Body of pancreas (tissue), 4 donors: ENCODE results near the gene HIF3A.

ENCODE experiments used
- POLR2A ChIP-seq, 3 donors: fragments of 450-650 bp; IDR thresholded peaks; one replicate each; pipeline ENCODE4 v1.6.1; 2016; ENCODE audit warnings: antibody characterized with exemption in 3 of 3, mild to moderate bottlenecking in 2 of 3
- TF ChIP-seq, protein P1 (sequence below), 7 experiments: fragments of 450-650 bp in 4 of 7; fragments of 200-600 bp in 3 of 7; sonication (generic) in 3 of 7; IDR thresholded peaks; one replicate each; pipeline ENCODE4 v1.5.1; 2016 to 2019; ENCODE audit warnings: antibody characterized with exemption in 7 of 7

DNA sequence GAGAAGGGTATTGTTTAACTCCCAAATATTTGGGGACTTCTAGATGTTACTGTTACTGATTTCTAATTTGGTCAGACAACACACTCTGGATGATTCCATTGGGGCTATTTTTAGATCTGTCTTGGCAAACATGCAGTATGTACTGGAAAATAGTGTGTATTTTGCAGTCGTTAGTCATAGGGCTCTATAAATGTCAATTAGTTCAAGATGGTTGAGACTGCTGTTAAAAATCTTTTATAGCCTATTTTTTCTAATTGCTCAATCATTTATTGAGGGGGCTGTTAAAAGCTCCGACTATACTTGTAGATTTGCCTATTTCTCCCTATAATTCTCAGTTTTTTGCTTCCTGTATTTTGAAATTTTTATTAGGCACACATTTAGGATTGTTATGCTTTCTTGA is 81.4 kb downstream of the HIF3A start:
- TF ChIP-seq, protein P1, sequence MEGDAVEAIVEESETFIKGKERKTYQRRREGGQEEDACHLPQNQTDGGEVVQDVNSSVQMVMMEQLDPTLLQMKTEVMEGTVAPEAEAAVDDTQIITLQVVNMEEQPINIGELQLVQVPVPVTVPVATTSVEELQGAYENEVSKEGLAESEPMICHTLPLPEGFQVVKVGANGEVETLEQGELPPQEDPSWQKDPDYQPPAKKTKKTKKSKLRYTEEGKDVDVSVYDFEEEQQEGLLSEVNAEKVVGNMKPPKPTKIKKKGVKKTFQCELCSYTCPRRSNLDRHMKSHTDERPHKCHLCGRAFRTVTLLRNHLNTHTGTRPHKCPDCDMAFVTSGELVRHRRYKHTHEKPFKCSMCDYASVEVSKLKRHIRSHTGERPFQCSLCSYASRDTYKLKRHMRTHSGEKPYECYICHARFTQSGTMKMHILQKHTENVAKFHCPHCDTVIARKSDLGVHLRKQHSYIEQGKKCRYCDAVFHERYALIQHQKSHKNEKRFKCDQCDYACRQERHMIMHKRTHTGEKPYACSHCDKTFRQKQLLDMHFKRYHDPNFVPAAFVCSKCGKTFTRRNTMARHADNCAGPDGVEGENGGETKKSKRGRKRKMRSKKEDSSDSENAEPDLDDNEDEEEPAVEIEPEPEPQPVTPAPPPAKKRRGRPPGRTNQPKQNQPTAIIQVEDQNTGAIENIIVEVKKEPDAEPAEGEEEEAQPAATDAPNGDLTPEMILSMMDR (IDR thresholded peaks at IDR 0.05): no peak
- no peak for TF ChIP-seq POLR2A (IDR thresholded peaks at IDR 0.05)
